Natural killer cell (primary cell): ENCODE data around the gene PNLIPRP2. TPM values are rescaled to one million over a fixed set of nuclear protein-coding genes. Genes with fewer than 3 reads are reported as not detected.

Source experiments
- ATAC-seq, 3 donors: fragments of 150-1000 bp in 2 of 3; fragments of 200-7000 bp in 1 of 3; cut with Tn5 transposase; 1 replicate in 1 of 3; 2 replicates in 2 of 3; pipeline ENCODE4 v1.10.0; 2021; ENCODE audit warnings: mild to moderate bottlenecking in 2 of 3, moderate library complexity in 2 of 3
- DNase-seq, 2 donors: peaks; one replicate each; pipeline versions ENCODE4 v3.0.0 to v3.0.0-alpha.2; 2013 to 2021; ENCODE audit warnings: mixed read lengths in 1 of 2
- H3K27ac ChIP-seq: one replicate; pipeline ENCODE4 v1.5.1; 2013; ENCODE audit warnings: mild to moderate bottlenecking, low read length
- H3K27me3 ChIP-seq: one replicate; pipeline ENCODE4 v1.6.1; 2013; ENCODE audit warnings: low read length; ENCODE audit not compliant: control insufficient read depth, insufficient read depth
- H3K36me3 ChIP-seq: one replicate; pipeline ENCODE4 v1.6.1; 2013; ENCODE audit warnings: low read length; ENCODE audit not compliant: control insufficient read depth, insufficient read depth
- H3K4me1 ChIP-seq: one replicate; pipeline ENCODE4 v1.6.1; 2013; ENCODE audit warnings: low read length; ENCODE audit not compliant: control insufficient read depth, insufficient read depth
- H3K4me3 ChIP-seq: one replicate; pipeline ENCODE4 v1.5.1; 2013; ENCODE audit warnings: low read length
- H3K9me3 ChIP-seq: one replicate; pipeline ENCODE4 v1.6.1; 2013; ENCODE audit warnings: low read length; ENCODE audit not compliant: control insufficient read depth, insufficient read depth
- H3K27ac Mint-ChIP-seq, 2 donors: one replicate each; pipeline ENCODE4 v1.8.0; 2022; ENCODE audit warnings: mild to moderate bottlenecking in 2 of 2, mixed read lengths in 2 of 2, moderate library complexity in 1 of 2
- H3K27me3 Mint-ChIP-seq, 2 donors: one replicate each; pipeline ENCODE4 v1.8.0; 2022; ENCODE audit warnings: low read depth in 2 of 2, mixed read lengths in 2 of 2
- H3K36me3 Mint-ChIP-seq: one replicate; pipeline ENCODE4 v1.8.0; 2022; ENCODE audit warnings: mixed read lengths
- H3K4me1 Mint-ChIP-seq, 2 donors: one replicate each; pipeline ENCODE4 v1.8.0; 2022; ENCODE audit warnings: mixed read lengths in 2 of 2
- H3K4me3 Mint-ChIP-seq: one replicate; pipeline ENCODE4 v1.8.0; 2022; ENCODE audit warnings: mild to moderate bottlenecking, moderate library complexity, mixed read lengths
- H3K9me3 Mint-ChIP-seq, 2 donors: one replicate each; pipeline ENCODE4 v1.8.0; 2022; ENCODE audit warnings: mixed read lengths in 2 of 2
- CTCF ChIP-seq: fragments of 200-600 bp; IDR thresholded peaks from one replicate; pipeline ENCODE4 v1.8.0; 2022; ENCODE audit warnings: antibody characterized with exemption
- WGBS: methylation state at CpG from one replicate; pipeline ENCODE4 v1.1.7; 2013; ENCODE audit warnings: missing lambda C conversion rate; ENCODE audit not compliant: insufficient coverage; 5-methylcytosine and 5-hydroxymethylcytosine counted together
- intact Hi-C: fragments of 100-400 bp; cut with micrococcal nuclease; formaldehyde crosslinking; loops from one replicate; pipeline ENCODE4 v1.14.2; 2022
- total RNA-seq, 4 donors: library from RNA; stranded (reverse); fragments of 120-200 nt in 1 of 4; gene quantifications; one replicate each; pipeline versions ENCODE4 v1.2.3 to v1.2.4, GENCODE V29; 2013 to 2022

Gene PNLIPRP2
- total RNA-seq, 3 donors from 2014 or later (not counting 1 experiment from before 2014, with no cell fraction given) = not detected

- H3K4me3 ChIP-seq = no peak overlapping the region
- H3K27me3 Mint-ChIP-seq = peaks cover 0 to 7% of the 10 kb centered on the region in 2 donors
- H3K9me3 Mint-ChIP-seq = no peaks in the 10 kb centered on the region
- no peaks in the 10 kb centered on the region for H3K4me1 Mint-ChIP-seq
- H3K27ac Mint-ChIP-seq = no peak overlapping the region
- H3K36me3 Mint-ChIP-seq = no peaks in the 10 kb centered on the region
- H3K27me3 ChIP-seq = peaks cover 5% of the 10 kb centered on the region
- TF ChIP-seq CTCF = no peak
- H3K4me3 Mint-ChIP-seq = no peak overlapping the region
- no peaks in the 10 kb centered on the region for H3K9me3 ChIP-seq
- WGBS = 95% methylated on average over 5 of the region's 5 CpGs
- no peak overlapping the region for H3K27ac ChIP-seq
- ATAC-seq (no peak), DNase-seq (no peak)
- intact Hi-C loops = no loop called here
- H3K36me3 ChIP-seq = no peaks in the 10 kb centered on the region
- no peaks in the 10 kb centered on the region for H3K4me1 ChIP-seq
Measured at GRCh38 chr10:116669080-116669479, 48.3 kb downstream of the PNLIPRP2 start.

- no peak overlapping the region for H3K4me3 Mint-ChIP-seq
- H3K36me3 Mint-ChIP-seq = no peaks in the 10 kb centered on the region
- H3K27ac Mint-ChIP-seq = no peak overlapping the region
- Histone ChIP-seq H3K36me3 (no peaks in the 10 kb centered on the region), H3K27me3 (peaks cover 5% of the 10 kb centered on the region), H3K27ac (no peak overlapping the region), H3K4me3 (no peak overlapping the region), H3K9me3 (no peaks in the 10 kb centered on the region), H3K4me1 (no peaks in the 10 kb centered on the region)
- no peak for DNase-seq
- intact Hi-C loops = no loop called here
- H3K9me3 Mint-ChIP-seq = no peaks in the 10 kb centered on the region
- 30% methylated on average over 39 of the region's 41 CpGs for WGBS
- ATAC-seq = no peak
- no peak for TF ChIP-seq CTCF
- no peaks in the 10 kb centered on the region for H3K4me1 Mint-ChIP-seq
- peaks cover 0 to 7% of the 10 kb centered on the region in 2 donors for H3K27me3 Mint-ChIP-seq
Measured at GRCh38 chr10:116669832-116670644, 49.3 kb downstream of the PNLIPRP2 start.

- DNase-seq (no peak), ATAC-seq (no peak)
- no peaks in the 10 kb centered on the region for H3K9me3 Mint-ChIP-seq
- no peak for TF ChIP-seq CTCF
- Histone ChIP-seq H3K4me3 (no peak overlapping the region), H3K27me3 (peaks cover 5% of the 10 kb centered on the region), H3K27ac (no peak overlapping the region), H3K4me1 (no peaks in the 10 kb centered on the region), H3K9me3 (no peaks in the 10 kb centered on the region), H3K36me3 (no peaks in the 10 kb centered on the region)
- H3K27ac Mint-ChIP-seq = no peak overlapping the region
- peaks cover 0 to 7% of the 10 kb centered on the region in 2 donors for H3K27me3 Mint-ChIP-seq
- H3K4me1 Mint-ChIP-seq = no peaks in the 10 kb centered on the region
- intact Hi-C loops = no loop called here
- H3K4me3 Mint-ChIP-seq = no peak overlapping the region
- 89% methylated on average over 6 of the region's 6 CpGs for WGBS
- H3K36me3 Mint-ChIP-seq = no peaks in the 10 kb centered on the region
Measured at GRCh38 chr10:116670706-116671105, 50.0 kb downstream of the PNLIPRP2 start.
